ENCODE data around the gene ZDHHC21. TPM values are rescaled to one million over a fixed set of nuclear protein-coding genes. Genes with fewer than 3 reads are reported as not detected.

Gene ZDHHC21
- total RNA-seq, 4 donors from 2014 or later: 13.3 to 46.2 (median 18.9) TPM

- 57 to 67% methylated on average over 1 of the region's 1 CpG for WGBS, 2 donors
- Histone ChIP-seq H3K9me3 (no peaks in the 10 kb centered on the region), H3K4me1 (no peaks in the 10 kb centered on the region), H3K27ac (no peak overlapping the region), H3K36me3 (peaks cover 0 to 18% (median 0%) of the 10 kb centered on the region in 3 donors), H3K27me3 (no peaks in the 10 kb centered on the region), H3K4me3 (no peak overlapping the region)
- DNase-seq: no peak
- intact Hi-C loops (cut with DNase I): no loop called here
- no peak for TF ChIP-seq CTCF (IDR thresholded peaks at IDR 0.05)
These were observed 52.3 kb downstream of the ZDHHC21 start for GRCh38 chr9:14640967-14641366.

DNA sequence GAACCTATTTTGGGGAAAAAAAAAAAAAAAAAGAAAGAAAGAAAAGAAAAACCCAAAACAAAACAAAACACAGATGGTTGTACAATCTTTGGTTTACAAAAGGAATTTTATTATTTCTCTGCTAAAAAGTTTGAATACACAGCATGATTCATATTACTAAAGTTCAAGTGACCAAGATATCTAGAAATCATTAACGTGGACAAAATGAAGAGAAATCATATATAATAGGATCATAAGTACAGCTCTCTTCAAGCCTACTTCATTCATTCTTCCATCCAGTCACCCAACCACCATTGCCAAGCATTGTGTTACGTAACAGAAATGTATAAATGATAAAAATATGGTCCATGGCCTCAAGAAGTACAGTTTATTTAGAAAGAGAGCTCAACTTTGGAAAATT is 52.9 kb downstream of the ZDHHC21 start:
- peaks cover 0 to 18% (median 0%) of the 10 kb centered on the region in 3 donors for H3K36me3 ChIP-seq
- intact Hi-C loops (cut with DNase I): no loop called here
- H3K4me3 ChIP-seq: no peak overlapping the region
- DNase-seq: no peak
- 89 to 93% methylated on average over 2 of the region's 2 CpGs for WGBS, 2 donors
- no peak overlapping the region for H3K27ac ChIP-seq
- H3K4me1 ChIP-seq: no peaks in the 10 kb centered on the region
- H3K9me3 ChIP-seq: no peaks in the 10 kb centered on the region
- H3K27me3 ChIP-seq: no peaks in the 10 kb centered on the region
- TF ChIP-seq POLR2A (IDR thresholded peaks at IDR 0.05) (no peak), CTCF (IDR thresholded peaks at IDR 0.05) (no peak)

GRCh38 chr9:14633906-14634565 is 59.2 kb downstream of the ZDHHC21 start:
- H3K9me3 ChIP-seq: no peaks in the 10 kb centered on the region
- peaks cover 0 to 51% (median 0%) of the 10 kb centered on the region in 3 donors for H3K36me3 ChIP-seq
- H3K27ac ChIP-seq: no peak overlapping the region
- 93 to 100% methylated on average over 2 to 4 of the region's 7 CpGs for WGBS, 2 donors
- no peaks in the 10 kb centered on the region for H3K27me3 ChIP-seq
- no peaks in the 10 kb centered on the region for H3K4me1 ChIP-seq
- H3K4me3 ChIP-seq: no peak overlapping the region
- DNase-seq: no peak
- TF ChIP-seq CTCF (IDR thresholded peaks at IDR 0.05) (no peak), POLR2A (IDR thresholded peaks at IDR 0.05) (no peak)
- intact Hi-C loops (cut with DNase I): no loop called here

DNA sequence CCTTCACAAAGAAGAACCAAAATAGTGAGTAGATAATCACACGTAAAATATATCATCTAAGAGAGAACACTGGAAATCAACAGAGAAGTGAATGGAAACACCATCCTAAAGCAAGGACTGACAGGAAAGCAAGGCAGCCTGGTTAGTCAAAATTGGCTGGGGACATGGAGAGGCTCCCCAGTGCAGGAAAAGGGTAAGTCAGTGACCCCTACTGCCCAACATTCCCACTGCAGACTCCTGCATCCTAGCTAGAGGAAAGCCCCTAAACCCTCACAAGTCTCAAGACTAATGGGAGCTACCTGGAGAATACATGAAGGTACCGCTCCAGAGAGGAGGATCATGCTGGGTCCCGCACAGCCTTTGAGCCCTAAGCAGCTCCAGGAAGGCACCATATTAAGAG is 60.1 kb downstream of the ZDHHC21 start:
- Histone ChIP-seq H3K27me3 (no peaks in the 10 kb centered on the region), H3K4me1 (no peaks in the 10 kb centered on the region), H3K27ac (no peak overlapping the region), H3K9me3 (no peaks in the 10 kb centered on the region), H3K36me3 (peaks cover 0 to 42% (median 0%) of the 10 kb centered on the region in 3 donors), H3K4me3 (no peak overlapping the region)
- DNase-seq: no peak
- TF ChIP-seq CTCF (IDR thresholded peaks at IDR 0.05) (no peak), POLR2A (IDR thresholded peaks at IDR 0.05) (no peak)
- intact Hi-C loops (cut with DNase I): no loop called here
- 100% methylated on average over 1 of the region's 3 CpGs for WGBS, 2 donors

DNA sequence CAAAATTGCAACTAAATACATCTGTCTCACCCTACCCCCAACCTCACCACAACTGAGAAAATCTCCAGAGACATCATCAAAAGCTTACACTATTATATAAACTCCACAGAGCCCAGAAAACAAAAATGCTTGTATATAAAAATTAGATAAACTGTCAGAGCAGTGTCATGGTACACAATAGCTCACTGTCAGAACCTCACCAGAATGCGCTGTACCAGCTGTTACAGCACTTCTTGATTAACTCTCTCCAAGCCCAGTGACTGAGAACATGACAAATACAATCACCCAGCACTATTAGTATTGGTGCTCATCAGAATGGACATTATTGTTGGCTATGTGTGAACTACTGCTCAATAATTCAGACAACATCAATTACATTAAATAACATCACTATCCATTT is 65.7 kb downstream of the ZDHHC21 start:
- no peak for DNase-seq
- H3K27ac ChIP-seq: no peak overlapping the region
- no peaks in the 10 kb centered on the region for H3K9me3 ChIP-seq
- WGBS, 2 donors: 92 to 95% methylated on average over 1 of the region's 1 CpG
- intact Hi-C loops (cut with DNase I): no loop called here
- no peak overlapping the region for H3K4me3 ChIP-seq
- no peaks in the 10 kb centered on the region for H3K4me1 ChIP-seq
- no peak for TF ChIP-seq CTCF (IDR thresholded peaks at IDR 0.05)
- no peak for TF ChIP-seq POLR2A (IDR thresholded peaks at IDR 0.05)
- H3K27me3 ChIP-seq: no peaks in the 10 kb centered on the region
- peaks cover 0 to 24% (median 0%) of the 10 kb centered on the region in 3 donors for H3K36me3 ChIP-seq
